Activated gamma-delta T cell (primary cell): ENCODE data around the gene IFNG.
"Not testable (repeated sequence)": the region's sequence is repeated elsewhere in the genome, so short reads cannot be mapped to it uniquely, and the experiment has no call there.

Source experiments
- DNase-seq: peaks from one replicate; lab custom pipeline; 2025; lab: John Stamatoyannopoulos, UW
- total RNA-seq, 2 donors: gene quantifications; one replicate each; lab custom pipeline; 2026; lab: John Stamatoyannopoulos, UW

IFNG gene
- 1.3 to 8.5 reads per million in 2 donors for total RNA-seq

- no peak for DNase-seq
Observed at GRCh38 chr12:68159681-68160304, at the start of gene IFNG. Gene IFNG (minus strand): TSS chr12:68159740. CDS start chr12:68159615, 125 bp downstream.

GRCh38 chr12:68209048-68209728 is 49.6 kb upstream of the IFNG start:
- DNase-seq = not testable (repeated sequence)

GRCh38 chr12:68207276-68207675 is 47.7 kb upstream of the IFNG start:
- DNase-seq = no peak

GRCh38 chr12:68206446-68206845 is 46.9 kb upstream of the IFNG start:
- no peak for DNase-seq

- no peak for DNase-seq
Observed at GRCh38 chr12:68203460-68203875, 43.9 kb upstream of the IFNG start.

GRCh38 chr12:68200854-68201253 is 41.3 kb upstream of the IFNG start:
- no peak for DNase-seq

GRCh38 chr12:68199127-68199526 is 39.6 kb upstream of the IFNG start:
- no peak for DNase-seq

GRCh38 chr12:68198507-68199086 is 39.1 kb upstream of the IFNG start:
- DNase-seq = no peak

GRCh38 chr12:68190301-68190700 is 30.8 kb upstream of the IFNG start:
- DNase-seq = no peak

GRCh38 chr12:68189821-68190242 is 30.3 kb upstream of the IFNG start:
- no peak for DNase-seq

- no peak for DNase-seq
Observed at GRCh38 chr12:68185598-68185997, 26.1 kb upstream of the IFNG start.

GRCh38 chr12:68180792-68181744 is 21.5 kb upstream of the IFNG start:
- no peak for DNase-seq

GRCh38 chr12:68178774-68179439 is 19.4 kb upstream of the IFNG start:
- DNase-seq = no peak

GRCh38 chr12:68178184-68178583 is 18.6 kb upstream of the IFNG start:
- no peak for DNase-seq

- DNase-seq = no peak
Observed at GRCh38 chr12:68177562-68177961, 18.0 kb upstream of the IFNG start.

GRCh38 chr12:68176257-68176656 is 16.7 kb upstream of the IFNG start:
- DNase-seq = no peak

GRCh38 chr12:68175557-68176061 is 16.1 kb upstream of the IFNG start:
- no peak for DNase-seq

- DNase-seq = not testable (repeated sequence)
Observed at GRCh38 chr12:68174761-68175160, 15.2 kb upstream of the IFNG start.

GRCh38 chr12:68173792-68174191 is 14.3 kb upstream of the IFNG start:
- no peak for DNase-seq

GRCh38 chr12:68170726-68171125 is 11.2 kb upstream of the IFNG start:
- no peak for DNase-seq

GRCh38 chr12:68169213-68169889 is 9.8 kb upstream of the IFNG start:
- DNase-seq = no peak
